ENCODE measurements around the gene PAIP2B. TPM values are rescaled to one million over a fixed set of nuclear protein-coding genes. Genes with fewer than 3 reads are reported as not detected.

PAIP2B gene, protein sequence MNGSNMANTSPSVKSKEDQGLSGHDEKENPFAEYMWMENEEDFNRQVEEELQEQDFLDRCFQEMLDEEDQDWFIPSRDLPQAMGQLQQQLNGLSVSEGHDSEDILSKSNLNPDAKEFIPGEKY
- 1 to 10 TPM; 1.7 to 1.8 TPM for total RNA-seq

DNA sequence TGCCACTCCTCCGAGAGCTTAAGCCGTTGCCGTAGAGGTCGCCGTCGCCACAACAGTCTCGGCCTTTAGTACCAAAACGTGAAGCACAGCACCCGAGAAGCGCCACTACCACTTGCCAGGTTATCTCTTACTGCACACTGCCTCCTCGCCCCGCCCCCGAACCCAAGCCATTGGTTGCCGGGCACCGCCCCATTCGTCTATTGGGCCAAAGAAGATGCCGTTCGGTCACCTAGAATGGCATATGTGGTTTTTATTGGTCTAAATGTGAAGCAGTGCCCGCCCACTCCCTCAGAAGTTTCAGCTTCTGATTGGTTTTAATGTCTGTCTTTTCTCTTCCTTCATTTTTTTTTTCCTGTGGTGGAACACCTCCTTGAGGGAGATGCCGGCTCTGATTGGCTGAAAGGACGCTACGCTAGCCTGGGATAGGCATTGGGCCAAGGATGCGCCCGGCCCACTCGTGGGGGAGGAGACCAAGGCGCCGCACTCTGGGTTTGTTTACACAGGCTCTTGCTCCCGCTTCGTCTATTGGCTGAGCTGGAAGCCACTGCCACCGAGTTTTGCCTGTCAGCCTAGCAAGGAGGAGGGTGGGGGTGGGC, at the start of gene PAIP2B:
Gene PAIP2B, minus strand, starts transcription at position 139 of the 596 bp plus-strand sequence. CDS start 24,514 bp downstream, outside the sequence.
- CTCF ChIA-PET: interaction anchor here (0.8 to 2.6 kb wide), 11 partner anchors 50 to 284 kb away, joined by 3 to 8 read pairs (median 3); partner anchors contain the start of gene ZNF638
- peaks cover 9% of the 10 kb centered on the region for H3K27me3 Mint-ChIP-seq
- peak; percentile 98 for DNase-seq
- peaks cover 15% of the 10 kb centered on the region for H3K4me1 Mint-ChIP-seq
- no peaks in the 10 kb centered on the region for H3K9me3 Mint-ChIP-seq
- H3K36me3 Mint-ChIP-seq (ENCODE audit: low read depth): no peaks in the 10 kb centered on the region
- POLR2A ChIA-PET: interaction anchor here (0.9 to 2.7 kb wide), 5 partner anchors 40 to 242 kb away, joined by 3 to 9 read pairs (median 5); partner anchors contain the start of gene NAGK
- H3K4me3 Mint-ChIP-seq: peak within 1 kb of the TSS; percentile 94
- peak within 1 kb of the TSS; percentile 72 for H3K27ac Mint-ChIP-seq

GRCh38 chr2:71275939-71276310, 49.0 kb upstream of the PAIP2B start:
- Mint-ChIP-seq H3K36me3 (ENCODE audit: low read depth) (no peaks in the 10 kb centered on the region), H3K27ac (no peak overlapping the region), H3K4me3 (peak overlapping the region; percentile 17), H3K9me3 (peaks cover 2% of the 10 kb centered on the region), H3K27me3 (peaks cover 84% of the 10 kb centered on the region), H3K4me1 (peaks cover 14% of the 10 kb centered on the region)
- ChIA-PET POLR2A (interaction anchor here (1.9 kb wide), 1 partner anchor 56 kb away, joined by 6 read pairs; the partner anchor contains the start of gene ZNF638), CTCF (interaction anchor here (1.6 to 2.4 kb wide), 3 partner anchors 23 to 56 kb away, joined by 8 to 11 read pairs (median 9); partner anchors contain the start of genes PAIP2B and ZNF638)
- DNase-seq: no peak

DNA sequence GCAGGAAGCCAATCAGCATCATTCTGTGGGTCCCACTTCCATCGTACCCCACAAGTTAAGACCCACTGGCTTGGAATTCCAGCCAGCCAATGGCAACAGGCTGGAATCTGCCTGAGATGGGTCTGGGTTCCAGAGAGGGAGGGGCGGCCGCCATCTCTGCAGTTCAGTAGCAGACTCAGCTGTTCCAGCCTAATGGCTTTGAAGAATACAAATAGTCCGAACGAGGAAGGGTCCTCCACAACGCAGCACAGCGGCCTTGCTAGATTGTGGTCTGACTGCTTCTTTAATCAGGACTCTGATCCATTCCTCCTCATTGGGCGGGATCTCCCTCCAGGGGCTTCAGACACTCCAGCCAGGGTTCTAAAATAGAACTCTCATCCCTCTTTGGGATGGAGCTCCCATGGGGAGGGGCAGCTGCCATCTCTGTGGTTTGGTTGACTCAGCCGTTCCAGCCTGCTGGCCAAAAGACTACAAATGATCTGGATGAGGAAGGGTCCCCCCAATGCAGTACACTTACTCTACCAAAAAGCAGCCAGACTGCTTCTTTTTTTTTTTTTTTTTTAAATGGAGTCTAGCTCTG, 42.7 kb upstream of the PAIP2B start:
- no peaks in the 10 kb centered on the region for H3K9me3 Mint-ChIP-seq
- H3K27ac Mint-ChIP-seq: no peak overlapping the region
- no peak for DNase-seq
- no peaks in the 10 kb centered on the region for H3K4me1 Mint-ChIP-seq
- peaks cover 43% of the 10 kb centered on the region for H3K27me3 Mint-ChIP-seq
- no peaks in the 10 kb centered on the region for H3K36me3 Mint-ChIP-seq (ENCODE audit: low read depth)
- ChIA-PET CTCF (no interaction called here), POLR2A (no interaction called here)
- H3K4me3 Mint-ChIP-seq: no peak overlapping the region

GRCh38 chr2:71263386-71263785, 36.5 kb upstream of the PAIP2B start:
- peaks cover 19% of the 10 kb centered on the region for H3K27me3 Mint-ChIP-seq
- H3K27ac Mint-ChIP-seq: no peak overlapping the region
- no peak for DNase-seq
- H3K4me3 Mint-ChIP-seq: no peak overlapping the region
- no peaks in the 10 kb centered on the region for H3K4me1 Mint-ChIP-seq
- H3K9me3 Mint-ChIP-seq: no peaks in the 10 kb centered on the region
- ChIA-PET CTCF (no interaction called here), POLR2A (no interaction called here)
- H3K36me3 Mint-ChIP-seq (ENCODE audit: low read depth): no peaks in the 10 kb centered on the region

DNA sequence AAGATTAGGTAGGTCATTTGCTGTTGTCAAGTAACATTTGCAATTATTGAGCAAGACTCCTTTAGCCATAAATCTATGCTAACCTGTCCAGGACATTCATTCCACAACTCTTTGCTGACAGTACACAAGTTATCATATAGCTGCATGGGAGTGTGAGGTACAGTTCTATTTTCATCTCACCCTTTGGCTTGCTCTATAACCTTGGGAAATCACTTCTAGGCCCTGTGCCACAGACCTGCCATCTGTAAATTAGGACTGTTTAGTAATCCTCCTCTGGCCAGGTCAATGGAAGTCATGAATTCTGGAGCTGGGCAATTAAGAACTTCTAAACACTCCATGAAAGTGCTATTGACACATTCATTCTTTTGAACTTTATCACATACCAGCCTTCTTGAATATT, 34.6 kb upstream of the PAIP2B start:
- H3K4me3 Mint-ChIP-seq: no peak overlapping the region
- ChIA-PET POLR2A (interaction anchor here (1.1 kb wide), 1 partner anchor 15 kb away, joined by 4 read pairs; no protein-coding TSS in a partner anchor), CTCF (no interaction called here)
- H3K9me3 Mint-ChIP-seq: no peaks in the 10 kb centered on the region
- H3K36me3 Mint-ChIP-seq (ENCODE audit: low read depth): no peaks in the 10 kb centered on the region
- H3K27ac Mint-ChIP-seq: no peak overlapping the region
- H3K27me3 Mint-ChIP-seq: peaks cover 25% of the 10 kb centered on the region
- DNase-seq: no peak
- no peaks in the 10 kb centered on the region for H3K4me1 Mint-ChIP-seq

DNA sequence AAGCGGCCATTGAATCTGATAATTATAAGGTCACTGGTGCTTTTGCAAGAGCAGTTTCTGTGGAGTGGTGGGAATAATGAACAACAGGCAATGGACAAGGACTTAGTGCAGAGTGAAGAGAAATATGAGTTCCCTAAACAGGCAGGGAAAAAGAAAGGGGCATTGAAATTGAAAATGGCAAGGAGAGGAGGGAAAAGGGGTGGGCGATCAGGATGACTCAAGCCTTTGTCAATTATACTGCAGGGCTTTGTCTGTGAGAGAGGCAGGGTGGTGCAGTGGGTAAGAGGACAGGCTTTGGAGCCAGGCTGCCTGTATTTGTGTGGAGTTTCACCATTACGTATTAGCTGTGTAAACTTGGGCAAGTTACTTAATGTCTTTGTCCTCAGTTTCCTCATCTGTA, 29.5 kb upstream of the PAIP2B start:
- H3K27ac Mint-ChIP-seq: no peak overlapping the region
- H3K27me3 Mint-ChIP-seq: peaks cover 28% of the 10 kb centered on the region
- H3K36me3 Mint-ChIP-seq (ENCODE audit: low read depth): no peaks in the 10 kb centered on the region
- H3K4me3 Mint-ChIP-seq: no peak overlapping the region
- no peaks in the 10 kb centered on the region for H3K9me3 Mint-ChIP-seq
- ChIA-PET CTCF (no interaction called here), POLR2A (no interaction called here)
- no peaks in the 10 kb centered on the region for H3K4me1 Mint-ChIP-seq
- no peak for DNase-seq

DNA sequence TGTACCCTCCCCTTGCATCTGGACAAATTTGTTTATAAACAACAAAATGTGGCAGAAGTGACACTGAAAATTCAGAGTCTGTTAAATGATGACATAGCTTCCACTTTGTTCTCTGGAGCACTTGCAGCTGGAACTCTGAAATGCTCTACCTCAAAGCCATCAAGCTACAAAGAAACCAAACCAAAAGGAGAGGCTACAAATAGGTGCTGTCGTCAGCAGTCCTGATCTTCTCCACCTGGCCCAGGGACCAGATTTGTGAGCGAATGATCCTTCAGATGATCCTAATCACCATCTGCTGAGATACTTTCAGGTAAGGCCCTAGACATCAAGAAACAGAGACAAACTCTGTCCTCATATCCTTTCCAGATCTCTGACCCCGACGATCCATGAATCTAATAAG, 27.9 kb upstream of the PAIP2B start:
- no peaks in the 10 kb centered on the region for H3K4me1 Mint-ChIP-seq
- no peak overlapping the region for H3K4me3 Mint-ChIP-seq
- no peak overlapping the region for H3K27ac Mint-ChIP-seq
- no peaks in the 10 kb centered on the region for H3K9me3 Mint-ChIP-seq
- CTCF ChIA-PET: no interaction called here
- no peak for DNase-seq
- POLR2A ChIA-PET: no interaction called here
- H3K36me3 Mint-ChIP-seq (ENCODE audit: low read depth): no peaks in the 10 kb centered on the region
- H3K27me3 Mint-ChIP-seq: peaks cover 37% of the 10 kb centered on the region

DNA sequence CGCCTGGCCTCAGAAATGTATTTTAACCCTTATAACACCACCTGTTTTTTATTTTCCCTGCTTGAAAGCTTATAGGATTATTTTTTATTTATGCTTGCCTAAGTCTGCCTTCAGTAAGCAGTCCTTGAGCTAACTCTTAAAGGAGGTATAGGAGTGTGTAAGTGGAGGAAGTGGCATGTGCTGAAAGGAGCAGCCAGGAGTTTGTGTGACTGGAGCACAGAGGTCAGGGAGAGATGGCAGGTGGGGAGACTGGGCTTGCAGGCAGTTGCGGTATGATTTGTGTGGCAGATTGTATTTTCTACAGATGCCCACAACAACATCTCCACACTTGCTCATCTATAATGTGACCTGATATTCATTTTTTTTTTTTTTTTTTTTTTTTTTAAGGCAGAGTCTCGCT, 27.2 kb upstream of the PAIP2B start:
- H3K36me3 Mint-ChIP-seq (ENCODE audit: low read depth): no peaks in the 10 kb centered on the region

DNA sequence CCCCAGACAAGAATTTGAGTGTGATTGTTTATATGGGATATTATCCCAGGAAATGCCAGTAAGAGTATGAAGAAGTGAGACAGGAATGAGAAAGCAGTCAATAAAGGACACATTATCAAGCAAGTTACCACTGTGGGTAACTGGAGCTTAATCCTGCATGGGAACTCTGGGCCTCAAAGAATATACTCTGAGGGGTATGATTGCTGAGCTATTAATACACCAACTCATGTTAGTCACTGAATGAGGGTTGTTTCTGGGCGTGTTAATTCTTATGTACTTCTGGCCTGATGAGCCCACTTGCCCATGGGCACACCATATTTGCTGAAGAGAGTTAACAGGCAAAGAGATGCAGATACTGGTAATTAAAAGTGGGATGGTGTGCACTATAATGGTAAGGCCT, 26.6 kb upstream of the PAIP2B start:
- POLR2A ChIA-PET: no interaction called here
- Mint-ChIP-seq H3K36me3 (ENCODE audit: low read depth) (no peaks in the 10 kb centered on the region), H3K4me1 (no peaks in the 10 kb centered on the region), H3K4me3 (no peak overlapping the region), H3K27ac (no peak overlapping the region), H3K9me3 (no peaks in the 10 kb centered on the region), H3K27me3 (peaks cover 38% of the 10 kb centered on the region)
- no peak for DNase-seq
- CTCF ChIA-PET: no interaction called here

More for the DNA sequence above, 27.2 kb upstream of the PAIP2B start:
- Mint-ChIP-seq H3K27ac (no peak overlapping the region), H3K4me3 (no peak overlapping the region), H3K4me1 (no peaks in the 10 kb centered on the region), H3K27me3 (peaks cover 36% of the 10 kb centered on the region), H3K9me3 (no peaks in the 10 kb centered on the region)
- DNase-seq: no peak
- POLR2A ChIA-PET: no interaction called here
- CTCF ChIA-PET: no interaction called here

DNA sequence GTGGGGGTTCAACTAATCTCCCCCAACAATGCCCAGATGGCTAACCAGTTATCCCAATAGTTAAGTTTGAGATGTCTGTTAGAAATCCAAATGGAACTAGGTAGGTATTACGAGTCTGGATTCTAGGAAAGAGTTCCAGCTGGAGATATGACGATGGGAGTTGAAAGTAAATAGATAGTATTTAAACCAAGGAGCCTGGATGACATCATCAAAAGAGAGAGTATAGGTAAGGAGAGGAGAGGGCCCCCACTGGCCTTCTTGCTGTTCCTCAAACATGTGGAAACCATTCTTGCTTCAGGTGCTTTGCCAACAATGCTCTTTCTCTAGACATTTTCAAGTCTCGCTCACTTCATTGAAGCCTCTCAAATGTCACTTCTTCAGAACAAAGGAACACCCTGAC, 26.0 kb upstream of the PAIP2B start:
- DNase-seq: no peak
- Mint-ChIP-seq H3K27ac (no peak overlapping the region), H3K27me3 (peaks cover 38% of the 10 kb centered on the region), H3K9me3 (no peaks in the 10 kb centered on the region), H3K4me1 (no peaks in the 10 kb centered on the region), H3K36me3 (ENCODE audit: low read depth) (no peaks in the 10 kb centered on the region), H3K4me3 (no peak overlapping the region)
- ChIA-PET CTCF (no interaction called here), POLR2A (no interaction called here)

DNA sequence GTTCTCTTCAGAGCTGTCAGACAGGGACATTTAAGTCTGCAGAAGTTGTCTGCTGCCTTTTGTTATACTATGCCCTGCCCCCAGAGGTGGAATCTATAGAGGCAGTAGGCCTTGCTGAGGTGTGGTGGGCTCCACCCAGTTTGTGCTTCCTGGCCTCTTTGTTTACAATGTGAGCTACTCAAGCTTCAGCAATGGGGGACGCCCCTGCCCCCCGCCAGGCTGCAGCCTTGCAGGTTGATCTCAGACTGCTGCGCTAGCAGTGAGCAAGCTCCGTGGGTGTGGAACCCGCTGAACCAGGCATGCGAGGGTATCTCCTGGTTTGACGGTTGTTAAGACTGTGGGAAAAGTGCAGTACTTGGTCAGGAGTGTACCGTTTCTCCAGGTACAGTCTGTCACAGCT, 24.0 kb upstream of the PAIP2B start:
- ChIA-PET CTCF (no interaction called here), POLR2A (no interaction called here)
- Mint-ChIP-seq H3K36me3 (ENCODE audit: low read depth) (no peaks in the 10 kb centered on the region), H3K27ac (no peak overlapping the region), H3K4me1 (no peaks in the 10 kb centered on the region), H3K27me3 (peaks cover 42% of the 10 kb centered on the region), H3K4me3 (no peak overlapping the region), H3K9me3 (no peaks in the 10 kb centered on the region)
- no peak for DNase-seq

DNA sequence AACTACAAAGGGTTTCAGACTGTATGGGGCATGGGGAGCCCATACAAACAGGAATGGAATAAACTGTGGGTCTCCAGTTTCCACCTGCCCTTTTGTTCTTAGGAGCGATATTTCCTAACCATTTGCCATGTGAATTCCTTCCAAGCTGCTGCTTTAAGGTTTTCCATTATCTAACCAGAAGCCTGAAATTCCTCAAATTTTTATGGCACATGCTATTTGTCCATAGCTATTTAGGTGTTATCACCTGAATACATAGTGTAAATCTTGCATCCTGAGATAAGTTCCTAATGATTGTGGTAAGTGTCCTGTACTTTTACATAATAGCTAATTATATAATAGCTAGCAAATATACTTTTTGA, 17.4 kb upstream of the PAIP2B start:
- Mint-ChIP-seq H3K4me3 (no peak overlapping the region), H3K27me3 (peaks cover 39% of the 10 kb centered on the region), H3K27ac (no peak overlapping the region), H3K36me3 (ENCODE audit: low read depth) (no peaks in the 10 kb centered on the region), H3K4me1 (no peaks in the 10 kb centered on the region), H3K9me3 (no peaks in the 10 kb centered on the region)
- POLR2A ChIA-PET: no interaction called here
- CTCF ChIA-PET: no interaction called here
- no peak for DNase-seq

- DNase-seq: no peak
- Mint-ChIP-seq H3K4me3 (no peak overlapping the region), H3K27ac (no peak overlapping the region), H3K27me3 (peaks cover 39% of the 10 kb centered on the region), H3K4me1 (no peaks in the 10 kb centered on the region), H3K9me3 (no peaks in the 10 kb centered on the region), H3K36me3 (ENCODE audit: low read depth) (no peaks in the 10 kb centered on the region)
- CTCF ChIA-PET: no interaction called here
- POLR2A ChIA-PET: no interaction called here
These were observed 16.9 kb upstream of the PAIP2B start for GRCh38 chr2:71243634-71244301.

All from activated CD4-positive, alpha-beta memory T cell treated with anti-CD3 and anti-CD28 coated beads, Interleukin-2, amount 10 ng/mL, durations not matched to agents 7 days and 5 days (primary cell).